ENCODE data around the gene ZC3H18.

Gene ZC3H18

GRCh38 chr16:88575251-88575650 is 5.0 kb downstream of the ZC3H18 start:
- H3K27ac ChIP-seq: no peak overlapping the region
- no peak for TF ChIP-seq CTCF (conservative IDR thresholded peaks at IDR 0.05)
- TF ChIP-seq ZFX (IDR thresholded peaks at IDR 0.05): no peak

DNA sequence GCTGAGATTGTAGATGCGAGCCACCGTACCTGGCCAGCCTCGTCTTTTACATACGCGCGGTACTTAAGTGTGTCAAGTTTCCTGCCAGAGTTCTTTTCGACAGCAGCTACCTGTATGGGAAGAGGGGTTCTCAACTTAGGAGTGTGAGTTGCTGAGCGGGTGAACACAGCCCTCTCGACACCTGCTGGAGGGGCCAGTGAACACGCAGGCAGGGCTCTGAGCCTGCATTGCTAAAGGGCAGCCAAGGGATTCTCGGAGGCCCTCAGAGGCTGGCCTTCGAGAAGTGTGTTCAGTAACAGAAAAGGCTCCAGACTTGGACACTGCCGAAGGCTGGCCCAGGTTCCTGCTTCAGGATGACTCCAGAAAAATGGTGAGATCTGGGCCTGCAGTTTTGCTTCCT is 6.1 kb downstream of the ZC3H18 start:
- TF ChIP-seq CTCF (conservative IDR thresholded peaks at IDR 0.05) (no peak), ZFX (IDR thresholded peaks at IDR 0.05) (no peak)
- no peak overlapping the region for H3K27ac ChIP-seq

GRCh38 chr16:88577166-88577565 is 7.0 kb downstream of the ZC3H18 start:
- no peak for TF ChIP-seq CTCF (conservative IDR thresholded peaks at IDR 0.05)
- TF ChIP-seq ZFX (IDR thresholded peaks at IDR 0.05): no peak
- no peak overlapping the region for H3K27ac ChIP-seq

- TF ChIP-seq CTCF (conservative IDR thresholded peaks at IDR 0.05) (no peak), ZFX (IDR thresholded peaks at IDR 0.05) (no peak)
- no peak overlapping the region for H3K27ac ChIP-seq
Measured at GRCh38 chr16:88578446-88579313, 8.5 kb downstream of the ZC3H18 start.

DNA sequence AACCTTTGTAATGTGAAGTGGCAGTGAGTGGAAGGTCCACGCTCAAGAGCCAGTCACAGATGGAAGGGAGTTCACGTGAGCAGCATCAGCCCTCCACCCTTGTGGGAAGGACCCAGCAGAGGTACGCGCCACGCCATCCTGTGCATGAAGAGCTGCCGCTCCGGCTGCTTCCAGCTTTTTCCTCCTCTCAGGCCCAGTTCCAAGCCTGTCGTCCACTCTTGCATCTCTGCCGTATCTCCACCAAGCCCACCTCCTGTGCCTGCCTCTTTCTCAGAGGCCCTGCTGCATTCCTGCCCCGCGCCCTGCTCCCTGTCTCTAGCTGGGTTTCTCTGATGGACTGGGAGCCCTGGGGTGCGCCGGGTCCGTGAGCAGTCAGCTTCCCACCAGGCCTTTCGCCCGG is 10.2 kb downstream of the ZC3H18 start:
- no peak for TF ChIP-seq ZFX (IDR thresholded peaks at IDR 0.05)
- TF ChIP-seq CTCF (conservative IDR thresholded peaks at IDR 0.05): no peak

DNA sequence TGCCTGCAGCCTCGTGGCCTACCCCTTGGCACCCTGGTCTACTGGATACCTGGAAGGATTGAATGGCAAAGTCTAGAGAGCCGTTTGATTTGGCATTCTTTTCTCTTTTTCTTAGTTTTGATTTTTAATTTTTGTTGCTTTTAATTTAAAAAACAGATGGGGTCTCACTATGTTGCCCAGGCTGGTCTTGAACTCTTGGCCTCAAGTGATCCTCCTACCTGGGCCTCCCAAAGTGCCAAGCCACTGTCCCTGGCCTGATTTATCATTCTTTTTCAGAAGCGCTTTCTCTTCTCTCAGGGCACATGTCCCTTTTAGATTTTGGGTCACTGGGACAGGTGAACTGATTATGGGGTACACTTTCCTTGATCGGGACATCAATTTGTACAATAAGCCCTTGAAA is 10.8 kb downstream of the ZC3H18 start:
- no peak overlapping the region for H3K27ac ChIP-seq
- TF ChIP-seq ZFX (IDR thresholded peaks at IDR 0.05) (no peak), CTCF (conservative IDR thresholded peaks at IDR 0.05) (no peak)

More for the DNA sequence above, 10.2 kb downstream of the ZC3H18 start:
- no peak overlapping the region for H3K27ac ChIP-seq

DNA sequence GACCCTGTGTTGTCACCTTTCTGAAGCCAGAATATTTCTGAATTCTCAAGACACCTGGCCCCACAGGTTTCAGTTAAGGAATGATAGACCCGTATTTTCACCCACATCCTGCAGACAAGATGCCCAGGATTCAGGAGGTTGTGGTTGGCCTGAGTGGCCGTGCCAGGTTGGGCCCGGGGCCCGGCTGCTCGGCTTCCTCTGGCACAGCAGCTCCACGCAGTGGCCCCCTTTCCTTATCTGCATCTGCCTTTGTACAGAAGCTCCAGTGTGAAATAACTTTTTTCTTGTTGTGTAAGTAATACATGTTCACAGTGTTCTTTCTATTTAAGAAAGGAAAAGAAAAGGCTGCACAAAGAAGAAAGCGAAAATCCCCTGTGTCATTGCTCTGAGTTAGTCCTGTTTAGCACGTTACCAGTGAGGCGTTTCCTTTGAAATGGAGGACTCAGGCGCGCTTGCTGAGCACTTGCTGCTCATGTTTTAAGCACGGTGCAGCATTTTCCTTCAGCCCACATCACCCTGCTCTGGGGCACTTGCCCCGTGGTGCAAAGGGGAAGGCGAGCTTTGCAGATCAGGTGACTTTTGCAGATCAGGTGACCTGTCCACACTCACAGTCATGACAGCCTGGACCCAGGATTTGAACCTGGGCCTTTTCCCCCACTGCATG is 12.8 kb downstream of the ZC3H18 start:
- H3K27ac ChIP-seq: no peak overlapping the region
- TF ChIP-seq ZFX (IDR thresholded peaks at IDR 0.05) (no peak), CTCF (conservative IDR thresholded peaks at IDR 0.05) (no peak)
